ENCODE data around the gene FBF1.

GRCh38 chr17:75927286-75927922 is 13.4 kb downstream of the FBF1 start:
- TF ChIP-seq CTCF (IDR thresholded peaks at IDR 0.05) (no peak), POLR2A (IDR thresholded peaks at IDR 0.05) (no peak)
